Osteocyte (in vitro differentiated cells): ENCODE data around the gene NVL. TPM values are rescaled to one million over a fixed set of nuclear protein-coding genes. Genes with fewer than 3 reads are reported as not detected.

Experiments
- DNase-seq: peaks from one replicate; pipeline ENCODE4 v3.0.0; 2021; ENCODE audit warnings: mixed read lengths; ENCODE audit not compliant: unreplicated experiment; ENCODE audit errors: extremely low spot score
- H3K27ac Mint-ChIP-seq: one replicate; pipeline ENCODE4 v1.8.0; 2021; ENCODE audit warnings: mild to moderate bottlenecking, mixed read lengths; ENCODE audit not compliant: unreplicated experiment
- H3K27me3 Mint-ChIP-seq: one replicate; pipeline ENCODE4 v1.8.0; 2021; ENCODE audit warnings: mixed read lengths; ENCODE audit not compliant: unreplicated experiment
- H3K36me3 Mint-ChIP-seq: one replicate; pipeline ENCODE4 v1.8.0; 2021; ENCODE audit warnings: mixed read lengths; ENCODE audit not compliant: unreplicated experiment
- H3K4me1 Mint-ChIP-seq: one replicate; pipeline ENCODE4 v1.8.0; 2021; ENCODE audit warnings: mixed read lengths; ENCODE audit not compliant: unreplicated experiment
- H3K4me3 Mint-ChIP-seq: one replicate; pipeline ENCODE4 v1.8.0; 2021; ENCODE audit warnings: mild to moderate bottlenecking, moderate library complexity, mixed read lengths; ENCODE audit not compliant: unreplicated experiment
- H3K9me3 Mint-ChIP-seq: one replicate; pipeline ENCODE4 v1.8.0; 2021; ENCODE audit warnings: mixed read lengths; ENCODE audit not compliant: unreplicated experiment
- total RNA-seq: library from RNA; stranded (reverse); gene quantifications from 2 replicates; pipeline ENCODE4 v1.2.1, GENCODE V29; 2021
- TF ChIP-seq, protein P1 (sequence below): fragments of 200-600 bp; sonication (generic); IDR thresholded peaks from 2 replicates; pipeline ENCODE4 v1.5.0; 2021; ENCODE audit warnings: antibody characterized with exemption, mild to moderate bottlenecking, moderate library complexity

NVL gene
- total RNA-seq, 1 donor from 2014 or later = 22.5 TPM

DNA sequence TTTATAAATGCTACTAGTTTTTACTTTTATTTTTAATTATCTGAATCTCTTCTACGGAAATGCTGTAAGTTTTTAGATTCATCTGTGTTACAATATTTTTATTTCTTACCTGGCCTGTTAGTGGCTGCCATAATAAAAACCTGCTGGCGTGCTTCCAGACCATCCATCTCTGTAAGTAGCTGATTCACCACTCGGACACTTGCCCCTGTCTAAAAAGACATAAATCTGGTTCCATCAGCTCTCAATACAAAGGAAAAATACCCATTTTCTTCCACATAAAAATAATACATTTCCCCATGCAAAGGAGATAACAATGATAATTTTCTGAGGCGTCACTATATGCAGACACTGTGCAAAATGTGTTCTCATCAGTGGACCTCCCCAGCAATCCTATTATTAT, 62.0 kb downstream of the NVL start:
- H3K4me1 Mint-ChIP-seq = peaks cover 10% of the 10 kb centered on the region

DNA sequence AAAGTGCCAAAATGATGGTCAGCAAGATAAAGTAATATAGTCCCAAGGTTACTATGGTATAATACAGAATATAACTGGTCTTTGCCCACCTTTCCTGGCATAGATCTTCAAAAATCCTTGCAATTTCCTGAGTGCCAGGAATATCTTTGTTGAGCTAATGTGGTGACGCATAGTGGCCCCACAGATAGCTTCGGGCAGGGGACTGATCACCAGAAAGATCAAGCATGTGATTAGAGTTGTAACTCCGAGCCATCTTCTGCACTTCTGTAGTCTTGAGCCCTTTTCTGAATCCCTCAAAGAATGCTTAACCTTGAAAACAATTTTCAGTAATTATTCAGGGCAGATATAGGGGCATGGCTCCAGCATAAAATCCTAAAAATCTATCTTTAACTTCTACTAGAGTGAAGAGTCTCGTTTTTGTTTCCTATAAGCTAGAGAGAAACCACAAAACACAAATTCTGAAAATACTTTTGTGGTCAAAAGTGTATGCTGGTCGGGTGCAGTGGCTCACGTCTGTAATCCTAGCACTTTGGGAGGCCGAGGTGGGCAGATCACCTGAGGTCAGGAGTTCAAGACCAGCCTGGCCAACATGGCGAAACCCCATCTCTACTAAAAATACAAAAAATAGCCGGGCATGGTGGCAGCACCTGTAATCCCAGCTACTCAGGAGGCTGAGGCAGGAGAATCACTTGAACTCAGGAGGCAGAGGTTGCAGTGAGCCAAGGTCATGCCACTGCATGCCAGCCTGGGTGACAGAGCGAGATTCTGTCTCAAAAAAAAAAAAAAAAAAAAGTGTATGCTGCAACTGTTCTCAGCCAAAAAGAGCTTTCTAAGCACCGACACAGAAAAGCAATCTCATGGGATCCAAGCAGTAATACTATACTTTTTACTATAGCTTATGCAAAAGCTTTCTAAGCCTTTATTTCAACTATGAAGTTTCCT, 62.8 kb downstream of the NVL start:
- TF ChIP-seq, protein P1, sequence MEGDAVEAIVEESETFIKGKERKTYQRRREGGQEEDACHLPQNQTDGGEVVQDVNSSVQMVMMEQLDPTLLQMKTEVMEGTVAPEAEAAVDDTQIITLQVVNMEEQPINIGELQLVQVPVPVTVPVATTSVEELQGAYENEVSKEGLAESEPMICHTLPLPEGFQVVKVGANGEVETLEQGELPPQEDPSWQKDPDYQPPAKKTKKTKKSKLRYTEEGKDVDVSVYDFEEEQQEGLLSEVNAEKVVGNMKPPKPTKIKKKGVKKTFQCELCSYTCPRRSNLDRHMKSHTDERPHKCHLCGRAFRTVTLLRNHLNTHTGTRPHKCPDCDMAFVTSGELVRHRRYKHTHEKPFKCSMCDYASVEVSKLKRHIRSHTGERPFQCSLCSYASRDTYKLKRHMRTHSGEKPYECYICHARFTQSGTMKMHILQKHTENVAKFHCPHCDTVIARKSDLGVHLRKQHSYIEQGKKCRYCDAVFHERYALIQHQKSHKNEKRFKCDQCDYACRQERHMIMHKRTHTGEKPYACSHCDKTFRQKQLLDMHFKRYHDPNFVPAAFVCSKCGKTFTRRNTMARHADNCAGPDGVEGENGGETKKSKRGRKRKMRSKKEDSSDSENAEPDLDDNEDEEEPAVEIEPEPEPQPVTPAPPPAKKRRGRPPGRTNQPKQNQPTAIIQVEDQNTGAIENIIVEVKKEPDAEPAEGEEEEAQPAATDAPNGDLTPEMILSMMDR = no peak
- Mint-ChIP-seq H3K4me3 (no peak overlapping the region), H3K4me1 (peaks cover 10% of the 10 kb centered on the region), H3K36me3 (peaks cover 18% of the 10 kb centered on the region), H3K27ac (no peak overlapping the region), H3K9me3 (no peaks in the 10 kb centered on the region), H3K27me3 (no peaks in the 10 kb centered on the region)
- DNase-seq = no peak

More for the DNA sequence above, 62.0 kb downstream of the NVL start:
- TF ChIP-seq, protein P1 = no peak
- Mint-ChIP-seq H3K4me3 (no peak overlapping the region), H3K27ac (no peak overlapping the region), H3K9me3 (no peaks in the 10 kb centered on the region), H3K36me3 (peaks cover 14% of the 10 kb centered on the region), H3K27me3 (no peaks in the 10 kb centered on the region)
- no peak for DNase-seq

DNA sequence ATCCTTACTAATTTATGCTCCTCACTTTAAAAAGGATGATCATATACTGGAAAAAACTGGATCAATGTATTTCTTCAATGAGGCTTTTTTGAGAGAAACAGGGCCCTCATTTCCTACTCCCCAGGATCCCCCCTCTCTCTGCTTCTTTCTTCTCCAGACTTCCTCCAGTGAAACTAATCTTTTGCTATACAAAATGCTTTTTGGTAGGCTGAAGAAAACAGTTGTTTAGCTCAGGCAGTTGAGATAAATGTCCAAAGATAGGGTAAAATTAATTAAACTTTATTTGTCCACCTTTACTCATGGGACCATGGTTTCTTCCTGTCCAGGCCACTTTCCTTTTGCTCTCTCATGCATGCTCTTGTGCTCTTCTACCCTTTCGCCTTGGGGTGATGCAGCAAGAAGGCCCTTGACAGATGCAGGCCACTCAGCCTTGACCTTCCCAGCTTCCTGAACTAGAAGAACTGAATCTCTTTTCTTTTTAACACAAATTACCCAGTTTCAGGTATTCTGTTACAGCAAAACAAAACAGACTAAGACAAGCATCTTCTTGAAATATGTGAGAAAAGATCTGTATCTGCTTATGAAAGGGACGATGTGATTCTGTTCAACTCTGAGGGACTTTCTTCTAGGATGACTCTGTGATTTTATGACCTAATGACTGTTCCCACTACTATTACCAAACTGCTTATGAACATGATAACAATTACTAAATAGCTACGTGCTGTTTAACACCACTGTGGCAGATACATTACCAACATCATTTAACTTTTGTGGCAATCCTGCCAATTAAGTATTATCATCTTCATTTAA, 63.7 kb downstream of the NVL start:
- no peak for DNase-seq
- H3K4me3 Mint-ChIP-seq = no peak overlapping the region
- TF ChIP-seq, protein P1 = no peak
- peaks cover 10% of the 10 kb centered on the region for H3K4me1 Mint-ChIP-seq
- H3K36me3 Mint-ChIP-seq = peaks cover 19% of the 10 kb centered on the region
- no peaks in the 10 kb centered on the region for H3K27me3 Mint-ChIP-seq
- no peak overlapping the region for H3K27ac Mint-ChIP-seq
- H3K9me3 Mint-ChIP-seq = no peaks in the 10 kb centered on the region

DNA sequence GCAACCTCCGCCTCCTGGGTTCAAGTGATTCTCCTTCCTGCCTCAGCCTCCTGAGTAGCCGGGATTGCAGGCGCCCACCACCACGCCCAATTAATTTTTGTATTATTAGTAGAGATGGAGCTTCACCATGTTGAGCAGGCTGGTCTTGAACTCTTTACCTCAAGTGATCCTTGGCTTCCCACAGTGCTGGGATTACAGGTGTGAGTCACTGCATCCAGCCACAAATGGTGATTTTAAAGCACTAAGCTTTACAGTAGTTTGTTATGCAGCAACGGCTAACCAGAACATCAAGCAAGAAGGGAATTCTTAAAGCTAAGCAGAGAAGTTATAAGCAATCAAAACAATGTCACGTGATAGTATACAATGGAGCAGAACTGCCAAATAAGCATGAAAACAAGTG, 65.7 kb downstream of the NVL start:
- Mint-ChIP-seq H3K27ac (no peak overlapping the region), H3K27me3 (no peaks in the 10 kb centered on the region), H3K9me3 (no peaks in the 10 kb centered on the region), H3K4me3 (no peak overlapping the region), H3K4me1 (peaks cover 10% of the 10 kb centered on the region), H3K36me3 (peaks cover 20% of the 10 kb centered on the region)
- no peak for DNase-seq
- TF ChIP-seq, protein P1 = no peak
